ENCODE data around the gene AKR1E2.

Gene AKR1E2

DNA sequence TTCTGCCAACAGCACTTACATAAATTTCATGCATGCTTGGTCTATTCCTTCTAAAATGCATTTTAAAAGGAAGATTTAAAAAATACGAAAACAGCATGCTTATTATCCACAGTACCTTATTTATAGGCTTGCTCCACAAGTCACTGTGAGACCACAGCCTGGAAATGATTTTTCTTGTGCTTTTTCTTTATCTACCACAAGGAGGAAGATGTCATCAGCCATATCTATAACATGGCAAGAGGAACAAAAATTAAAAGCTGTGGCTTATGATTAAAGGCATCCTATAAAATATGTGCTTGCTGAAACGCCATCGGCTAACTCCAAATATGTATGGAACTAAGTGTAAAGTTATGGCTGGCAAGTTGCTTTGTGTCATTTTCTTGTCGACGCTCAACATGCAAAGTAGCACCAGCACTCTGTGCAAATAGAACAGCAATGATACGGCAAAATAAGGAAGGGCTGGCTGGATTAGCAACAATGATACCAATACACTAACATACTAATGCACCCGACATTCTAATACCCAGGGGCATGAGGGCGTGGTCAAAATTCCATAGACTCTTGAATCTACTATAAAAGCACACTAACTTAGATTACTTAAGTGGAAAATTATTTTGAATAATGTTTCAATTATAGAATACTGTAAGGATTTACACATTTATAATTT is 41.2 kb upstream of the AKR1E2 start:
- H3K9me2 ChIP-seq (replicated peaks; ENCODE audit: control insufficient read depth, low read length), result no peaks in the 10 kb centered on the region
- H3K27ac ChIP-seq (ENCODE audit: low read depth, low read length), result no peak overlapping the region
- TF ChIP-seq, protein P1, sequence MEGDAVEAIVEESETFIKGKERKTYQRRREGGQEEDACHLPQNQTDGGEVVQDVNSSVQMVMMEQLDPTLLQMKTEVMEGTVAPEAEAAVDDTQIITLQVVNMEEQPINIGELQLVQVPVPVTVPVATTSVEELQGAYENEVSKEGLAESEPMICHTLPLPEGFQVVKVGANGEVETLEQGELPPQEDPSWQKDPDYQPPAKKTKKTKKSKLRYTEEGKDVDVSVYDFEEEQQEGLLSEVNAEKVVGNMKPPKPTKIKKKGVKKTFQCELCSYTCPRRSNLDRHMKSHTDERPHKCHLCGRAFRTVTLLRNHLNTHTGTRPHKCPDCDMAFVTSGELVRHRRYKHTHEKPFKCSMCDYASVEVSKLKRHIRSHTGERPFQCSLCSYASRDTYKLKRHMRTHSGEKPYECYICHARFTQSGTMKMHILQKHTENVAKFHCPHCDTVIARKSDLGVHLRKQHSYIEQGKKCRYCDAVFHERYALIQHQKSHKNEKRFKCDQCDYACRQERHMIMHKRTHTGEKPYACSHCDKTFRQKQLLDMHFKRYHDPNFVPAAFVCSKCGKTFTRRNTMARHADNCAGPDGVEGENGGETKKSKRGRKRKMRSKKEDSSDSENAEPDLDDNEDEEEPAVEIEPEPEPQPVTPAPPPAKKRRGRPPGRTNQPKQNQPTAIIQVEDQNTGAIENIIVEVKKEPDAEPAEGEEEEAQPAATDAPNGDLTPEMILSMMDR (IDR thresholded peaks at IDR 0.05; ENCODE audit: low read depth, low read length, poor library complexity, severe bottlenecking), result no peak
- TF ChIP-seq EZH2phosphoT487 (IDR thresholded peaks at IDR 0.05; ENCODE audit: borderline replicate concordance, low read length), result no peak
- no peaks in the 10 kb centered on the region for H3K36me3 ChIP-seq (ENCODE audit: control insufficient read depth, low read length)
- no peak overlapping the region for H3K4me2 ChIP-seq (ENCODE audit: low read length)
- no peaks in the 10 kb centered on the region for H3K4me1 ChIP-seq (ENCODE audit: control insufficient read depth, low read length)
- no peaks in the 10 kb centered on the region for H3K27me3 ChIP-seq (ENCODE audit: control insufficient read depth, low read length)
- H3F3A ChIP-seq (ENCODE audit: control insufficient read depth, insufficient read depth), result no peaks in the 10 kb centered on the region
- H4K20me1 ChIP-seq (ENCODE audit: control insufficient read depth, insufficient read depth, low read depth, low read length), result no peaks in the 10 kb centered on the region
- no peak overlapping the region for H3K4me3 ChIP-seq (ENCODE audit: low read length)
- no peaks in the 10 kb centered on the region for H3K79me2 ChIP-seq (ENCODE audit: control insufficient read depth, low read length)
- H3K9me3 ChIP-seq (ENCODE audit: control insufficient read depth, insufficient read depth, low read length), result no peaks in the 10 kb centered on the region

DNA sequence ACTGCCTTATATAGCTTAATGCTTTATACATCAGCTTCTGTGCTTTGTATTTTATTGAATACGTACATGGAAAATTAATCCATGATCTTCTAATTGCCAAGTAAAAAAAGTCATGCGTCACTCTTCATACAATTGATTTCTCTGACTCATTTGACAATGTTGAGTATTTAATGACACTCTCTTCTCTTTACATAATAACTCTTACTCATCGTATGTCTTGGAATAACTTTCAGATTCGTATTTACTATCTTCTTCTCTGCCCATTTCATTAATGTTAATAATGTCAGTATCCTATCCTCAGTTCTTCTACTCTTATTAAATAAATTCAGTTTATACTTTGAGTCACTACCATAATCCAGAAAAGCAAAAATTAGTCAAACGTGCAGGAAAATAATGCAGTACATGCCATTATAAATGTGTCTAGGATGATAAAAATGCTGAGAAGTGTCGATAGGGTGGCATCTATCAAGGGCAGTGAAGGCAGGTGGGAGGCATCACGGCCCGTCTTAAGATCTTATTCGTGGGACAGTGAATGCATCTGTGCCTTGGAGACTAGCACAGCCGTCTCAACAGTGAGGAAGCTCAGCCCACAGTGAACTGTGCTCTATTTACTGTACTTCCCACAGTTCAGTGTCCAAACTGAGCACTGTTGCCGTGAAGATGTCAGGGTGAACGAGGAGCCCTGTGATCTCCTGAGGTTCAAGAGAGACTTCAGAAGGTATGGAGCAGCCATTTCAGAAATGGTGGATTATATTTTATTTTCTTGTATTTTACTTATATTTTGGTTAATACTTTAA is 39.8 kb upstream of the AKR1E2 start:
- TF ChIP-seq EZH2phosphoT487 (IDR thresholded peaks at IDR 0.05; ENCODE audit: borderline replicate concordance, low read length), result no peak
- TF ChIP-seq, protein P1 (IDR thresholded peaks at IDR 0.05; ENCODE audit: low read depth, low read length, poor library complexity, severe bottlenecking), result no peak
- H3K4me1 ChIP-seq (ENCODE audit: control insufficient read depth, low read length), result no peaks in the 10 kb centered on the region
- H3K9me2 ChIP-seq (replicated peaks; ENCODE audit: control insufficient read depth, low read length), result no peaks in the 10 kb centered on the region
- H3K36me3 ChIP-seq (ENCODE audit: control insufficient read depth, low read length), result no peaks in the 10 kb centered on the region
- H3F3A ChIP-seq (ENCODE audit: control insufficient read depth, insufficient read depth), result no peaks in the 10 kb centered on the region
- H3K27me3 ChIP-seq (ENCODE audit: control insufficient read depth, low read length), result no peaks in the 10 kb centered on the region
- H3K79me2 ChIP-seq (ENCODE audit: control insufficient read depth, low read length), result no peaks in the 10 kb centered on the region
- H3K4me3 ChIP-seq (ENCODE audit: low read length), result no peak overlapping the region
- no peak overlapping the region for H3K27ac ChIP-seq (ENCODE audit: low read depth, low read length)
- H3K4me2 ChIP-seq (ENCODE audit: low read length), result no peak overlapping the region
- H3K9me3 ChIP-seq (ENCODE audit: control insufficient read depth, insufficient read depth, low read length), result no peaks in the 10 kb centered on the region
- no peaks in the 10 kb centered on the region for H4K20me1 ChIP-seq (ENCODE audit: control insufficient read depth, insufficient read depth, low read depth, low read length)

DNA sequence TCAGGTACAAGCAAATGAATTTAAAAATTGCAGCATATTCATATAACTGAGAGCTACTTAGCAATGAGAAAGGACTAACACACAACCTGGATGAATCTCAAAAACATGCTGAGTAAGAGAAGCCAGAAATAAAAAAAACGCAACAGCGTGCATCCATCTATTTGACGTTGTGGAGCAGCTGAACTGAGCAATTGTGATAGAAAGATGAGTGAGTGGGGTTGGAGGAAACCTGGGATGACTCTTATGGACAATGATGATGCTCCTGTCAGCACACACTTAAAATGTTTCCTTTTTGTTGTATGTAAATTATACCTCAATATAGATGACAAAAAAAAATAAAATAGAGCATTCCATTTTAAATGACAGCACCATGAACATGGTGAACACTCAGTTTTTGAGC is 36.0 kb upstream of the AKR1E2 start:
- Histone ChIP-seq H3K9me3 (ENCODE audit: control insufficient read depth, insufficient read depth, low read length) (no peaks in the 10 kb centered on the region), H3K4me2 (ENCODE audit: low read length) (no peak overlapping the region), H3K4me3 (ENCODE audit: low read length) (no peak overlapping the region), H3K9me2 (replicated peaks; ENCODE audit: control insufficient read depth, low read length) (no peaks in the 10 kb centered on the region), H3K27ac (ENCODE audit: low read depth, low read length) (no peak overlapping the region), H3K4me1 (ENCODE audit: control insufficient read depth, low read length) (no peaks in the 10 kb centered on the region), H3K36me3 (ENCODE audit: control insufficient read depth, low read length) (no peaks in the 10 kb centered on the region), H3K79me2 (ENCODE audit: control insufficient read depth, low read length) (no peaks in the 10 kb centered on the region), H3K27me3 (ENCODE audit: control insufficient read depth, low read length) (no peaks in the 10 kb centered on the region), H3F3A (ENCODE audit: control insufficient read depth, insufficient read depth) (no peaks in the 10 kb centered on the region), H4K20me1 (ENCODE audit: control insufficient read depth, insufficient read depth, low read depth, low read length) (no peaks in the 10 kb centered on the region)
- TF ChIP-seq EZH2phosphoT487 (IDR thresholded peaks at IDR 0.05; ENCODE audit: borderline replicate concordance, low read length), result no peak
- TF ChIP-seq, protein P1 (IDR thresholded peaks at IDR 0.05; ENCODE audit: low read depth, low read length, poor library complexity, severe bottlenecking), result no peak
